GM21423 (cell line): ENCODE data around the gene IL17RD.

Experiments
- ATAC-seq: cut with Tn5 transposase; IDR thresholded peaks from one replicate; pipeline ENCODE4 v1.9.1; 2021; ENCODE audit warnings: mild to moderate bottlenecking, moderate library complexity; ENCODE audit not compliant: unreplicated experiment

Gene IL17RD

GRCh38 chr3:57131210-57131588, 34.0 kb downstream of the IL17RD start:
- no peak for ATAC-seq

GRCh38 chr3:57130571-57131209, 34.5 kb downstream of the IL17RD start:
- ATAC-seq, result no peak

GRCh38 chr3:57128826-57129667, 36.1 kb downstream of the IL17RD start:
- ATAC-seq, result no peak

- ATAC-seq, result no peak
These were observed 37.1 kb downstream of the IL17RD start for GRCh38 chr3:57127891-57128518.

GRCh38 chr3:57126244-57126643, 38.9 kb downstream of the IL17RD start:
- ATAC-seq, result no peak

- no peak for ATAC-seq
These were observed 44.5 kb downstream of the IL17RD start for GRCh38 chr3:57120451-57121174.

- no peak for ATAC-seq
These were observed 45.1 kb downstream of the IL17RD start for GRCh38 chr3:57120040-57120439.

GRCh38 chr3:57118254-57118653, 46.9 kb downstream of the IL17RD start:
- ATAC-seq, result no peak

- no peak for ATAC-seq
These were observed 48.7 kb downstream of the IL17RD start for GRCh38 chr3:57116501-57116900.

- ATAC-seq, result no peak
These were observed 52.9 kb downstream of the IL17RD start for GRCh38 chr3:57112206-57112605.

- no peak for ATAC-seq
These were observed 54.4 kb downstream of the IL17RD start for GRCh38 chr3:57110798-57111197.

GRCh38 chr3:57110214-57110613, 54.9 kb downstream of the IL17RD start:
- no peak for ATAC-seq

- ATAC-seq, result no peak
These were observed 55.5 kb downstream of the IL17RD start for GRCh38 chr3:57109437-57110199.

- ATAC-seq, result no peak
These were observed 56.5 kb downstream of the IL17RD start for GRCh38 chr3:57108684-57109083.

GRCh38 chr3:57105585-57105984, 59.6 kb downstream of the IL17RD start:
- ATAC-seq, result no peak

GRCh38 chr3:57100046-57100695, 65.0 kb downstream of the IL17RD start:
- peak; percentile 55 for ATAC-seq

GRCh38 chr3:57098418-57099310, 66.5 kb downstream of the IL17RD start:
- ATAC-seq, result no peak

- ATAC-seq, result no peak
These were observed 67.6 kb downstream of the IL17RD start for GRCh38 chr3:57097536-57097935.

GRCh38 chr3:57095363-57095762, 69.8 kb downstream of the IL17RD start:
- no peak for ATAC-seq
